GM23338 (cell line): ENCODE data around the gene SOHLH1. TPM values are rescaled to one million over a fixed set of nuclear protein-coding genes. Genes with fewer than 3 reads are reported as not detected.

Experiments used
- ATAC-seq: fragments of 200-7000 bp; cut with Tn5 transposase; 3 replicates; pipeline ENCODE4 v1.9.1; 2020
- DNase-seq: peaks from one replicate; pipeline ENCODE4 v3.0.0-alpha.2; 2015; ENCODE audit warnings: low spot score
- H2AFZ ChIP-seq: fragments of 200-600 bp; sonication (generic); 2 replicates; pipeline ENCODE4 v1.8.0; 2016; ENCODE audit warnings: antibody characterized with exemption, mild to moderate bottlenecking, moderate library complexity
- H3F3A ChIP-seq: fragments of 200-600 bp; sonication (generic); replicated peaks from 2 replicates; pipeline ENCODE4 v1.8.0; 2017; ENCODE audit warnings: antibody characterized with exemption, mixed run types, low read depth
- H3K27ac ChIP-seq: fragments of 200-600 bp; sonication (generic); 2 replicates; pipeline ENCODE4 v1.6.1; 2016; ENCODE audit warnings: low read depth
- H3K27me3 ChIP-seq: fragments of 200-600 bp; sonication (generic); 2 replicates; pipeline ENCODE4 v1.8.0; 2016; ENCODE audit warnings: mild to moderate bottlenecking, mixed run types, moderate library complexity; ENCODE audit not compliant: insufficient read depth
- H3K36me3 ChIP-seq: fragments of 200-600 bp; sonication (generic); 2 replicates; pipeline ENCODE4 v1.8.0; 2016; ENCODE audit warnings: mild to moderate bottlenecking; ENCODE audit not compliant: insufficient read depth
- H3K4me1 ChIP-seq: fragments of 200-600 bp; sonication (generic); 2 replicates; pipeline ENCODE4 v1.8.0; 2016; ENCODE audit warnings: mild to moderate bottlenecking, moderate library complexity; ENCODE audit not compliant: insufficient read depth
- H3K4me2 ChIP-seq: fragments of 200-600 bp; sonication (generic); 2 replicates; pipeline ENCODE4 v1.7.1; 2017; ENCODE audit warnings: mixed run types
- H3K4me3 ChIP-seq: fragments of 200-600 bp; sonication (generic); 2 replicates; pipeline ENCODE4 v1.6.1; 2016; ENCODE audit warnings: mixed run types
- H3K79me2 ChIP-seq: fragments of 200-600 bp; sonication (generic); replicated peaks from 2 replicates; pipeline ENCODE4 v1.8.0; 2017; ENCODE audit warnings: mild to moderate bottlenecking; ENCODE audit not compliant: insufficient read depth
- H3K9me2 ChIP-seq: fragments of 200-600 bp; sonication (generic); 2 replicates; pipeline ENCODE4 v1.8.0; 2017; ENCODE audit not compliant: insufficient read depth
- H4K20me1 ChIP-seq: fragments of 200-600 bp; sonication (generic); replicated peaks from 2 replicates; pipeline ENCODE4 v1.8.0; 2017; ENCODE audit warnings: mild to moderate bottlenecking; ENCODE audit not compliant: insufficient read depth
- H3K27ac Mint-ChIP-seq: 2 replicates; pipeline ENCODE4 v1.8.0; 2020; ENCODE audit warnings: inconsistent platforms, mild to moderate bottlenecking, moderate library complexity, mixed read lengths
- H3K27me3 Mint-ChIP-seq: 3 replicates; pipeline ENCODE4 v1.8.0; 2022; ENCODE audit warnings: low read depth, mild to moderate bottlenecking, moderate library complexity, mixed read lengths, inconsistent platforms; ENCODE audit not compliant: insufficient read depth, poor library complexity
- H3K36me3 Mint-ChIP-seq: 3 replicates; pipeline ENCODE4 v1.8.0; 2021; ENCODE audit warnings: low read depth, mild to moderate bottlenecking, inconsistent platforms, moderate library complexity, mixed read lengths
- H3K4me1 Mint-ChIP-seq: 3 replicates; pipeline ENCODE4 v1.8.0; 2020; ENCODE audit warnings: mild to moderate bottlenecking, inconsistent platforms, mixed read lengths
- H3K4me3 Mint-ChIP-seq: 3 replicates; pipeline ENCODE4 v1.8.0; 2021; ENCODE audit warnings: moderate library complexity, mild to moderate bottlenecking, inconsistent platforms, mixed read lengths
- H3K9me3 Mint-ChIP-seq: 3 replicates; pipeline ENCODE4 v1.8.0; 2020; ENCODE audit warnings: moderate library complexity, mild to moderate bottlenecking, inconsistent platforms, mixed read lengths
- CREB1 ChIP-seq: fragments of 250-450 bp; sonication (Bioruptor Pico); IDR thresholded peaks from 2 replicates; pipeline ENCODE4 v1.5.0; 2020; ENCODE audit warnings: low read depth, mild to moderate bottlenecking, moderate library complexity
- CTCF ChIP-seq, 2 experiments: fragments of 200-600 bp in 1 of 2; sonication (generic) in 1 of 2; conservative IDR thresholded peaks; 2 replicates each; pipeline versions ENCODE4 v1.5.1 to v1.6.1; 2016 to 2017; ENCODE audit warnings: antibody characterized with exemption in 2 of 2, low read depth in 2 of 2, mild to moderate bottlenecking in 2 of 2, moderate library complexity in 1 of 2
- ETS1 ChIP-seq: IDR thresholded peaks from 2 replicates; pipeline ENCODE4 v1.6.1; 2016; ENCODE audit warnings: antibody characterized with exemption
- EZH2 ChIP-seq: fragments of 200-600 bp; sonication (generic); IDR thresholded peaks from one replicate; pipeline ENCODE4 v1.8.0; 2017; ENCODE audit warnings: antibody characterized with exemption, mild to moderate bottlenecking, low read depth; ENCODE audit not compliant: unreplicated experiment
- EZH2phosphoT487 ChIP-seq: fragments of 200-600 bp; sonication (generic); IDR thresholded peaks from one replicate; pipeline ENCODE4 v1.8.1; 2018; ENCODE audit warnings: antibody characterized with exemption; ENCODE audit not compliant: unreplicated experiment
- JUNB ChIP-seq: IDR thresholded peaks from one replicate; pipeline ENCODE4 v1.6.1; 2016; ENCODE audit warnings: antibody characterized with exemption; ENCODE audit not compliant: unreplicated experiment
- NANOG ChIP-seq: IDR thresholded peaks from 2 replicates; pipeline ENCODE4 v1.6.1; 2016; ENCODE audit warnings: antibody characterized with exemption, borderline replicate concordance
- POLR2AphosphoS5 ChIP-seq: IDR thresholded peaks from 2 replicates; pipeline ENCODE4 v1.6.1; 2016; ENCODE audit warnings: antibody characterized with exemption, low read depth
- REST ChIP-seq: IDR thresholded peaks from one replicate; pipeline ENCODE4 v1.6.1; 2018; ENCODE audit warnings: antibody characterized with exemption; ENCODE audit not compliant: unreplicated experiment
- STAT1 ChIP-seq: IDR thresholded peaks from one replicate; pipeline ENCODE4 v1.6.1; 2016; ENCODE audit warnings: antibody characterized with exemption; ENCODE audit not compliant: unreplicated experiment
- ZNF114 ChIP-seq: fragments of 250-450 bp; sonication (Bioruptor Pico); IDR thresholded peaks from 2 replicates; pipeline ENCODE4 v1.5.0; 2020; ENCODE audit warnings: mild to moderate bottlenecking, moderate library complexity
- ZNF331 ChIP-seq: fragments of 250-450 bp; sonication (Bioruptor Pico); IDR thresholded peaks from 2 replicates; pipeline ENCODE4 v1.5.0; 2020; ENCODE audit warnings: low read depth, mild to moderate bottlenecking, moderate library complexity
- ZNF462 ChIP-seq: fragments of 250-450 bp; sonication (Bioruptor Pico); IDR thresholded peaks from 2 replicates; pipeline ENCODE4 v1.5.0; 2020; ENCODE audit warnings: mild to moderate bottlenecking, moderate library complexity
- polyA plus RNA-seq: library from polyadenylated mRNA; unstranded; fragments of >200 nt; fragmentation: Nextera tagmentation; extraction: Ambion mirVana; gene quantifications from 2 replicates; pipeline ENCODE4 v1.2.1, GENCODE V29; 2016
- total RNA-seq: library from RNA; depleted of rRNA; stranded (reverse); fragments of >200 nt; shearing (Covaris generic); gene quantifications from 2 replicates; pipeline ENCODE4 v1.2.3, GENCODE V29; 2014

SOHLH1 gene
- total and polyA plus RNA-seq, 2 experiments from 2014 or later, result 0.21 TPM; not detected in 1

DNA sequence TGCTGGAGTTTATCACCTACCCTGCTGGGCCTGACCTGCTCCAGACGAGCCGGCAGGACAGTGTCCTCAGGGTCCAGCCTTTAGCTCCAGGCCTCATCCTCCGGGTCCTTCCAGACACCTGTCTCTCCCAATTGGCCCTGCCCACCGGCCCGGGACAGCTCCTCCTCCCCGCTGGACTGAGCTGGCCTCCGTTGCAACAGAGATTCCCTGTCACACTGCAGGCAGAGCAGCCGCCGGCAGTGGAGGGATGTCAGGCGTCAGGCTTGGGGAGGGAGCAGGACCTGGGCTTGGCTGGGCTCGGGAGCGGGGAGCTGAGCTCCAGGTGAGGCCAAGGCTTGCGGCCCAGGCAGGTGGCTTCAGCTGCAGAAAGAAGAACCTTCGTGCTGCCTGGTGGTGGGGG lies 4.4 kb upstream of the SOHLH1 start:
- DNase-seq, result peak; percentile 51
- Histone ChIP-seq H4K20me1 (no peaks in the 10 kb centered on the region), H3K36me3 (no peaks in the 10 kb centered on the region), H2AFZ (no peak overlapping the region), H3K4me2 (no peak overlapping the region), H3K4me3 (no peak overlapping the region), H3K9me2 (no peaks in the 10 kb centered on the region), H3F3A (no peaks in the 10 kb centered on the region), H3K79me2 (no peaks in the 10 kb centered on the region), H3K27me3 (0 out of 2 replicates have a peak, but pooled peaks cover 3% of the 10 kb centered on the region), H3K27ac (no peak overlapping the region), H3K4me1 (no peaks in the 10 kb centered on the region)
- Mint-ChIP-seq H3K4me3 (peak overlapping the region; percentile 24; the same call in 2 of the 3 replicates), H3K9me3 (no peaks in the 10 kb centered on the region), H3K36me3 (no peaks in the 10 kb centered on the region), H3K27me3 (peaks cover 18% of the 10 kb centered on the region), H3K27ac (no peak overlapping the region), H3K4me1 (peaks cover 3% of the 10 kb centered on the region; the same call in 2 of the 3 replicates)
- ATAC-seq, result peak; percentile 27
- TF ChIP-seq REST (no peak), ZNF331 (CRISPR knock-in tag) (no peak), CTCF (conservative IDR thresholded peaks at IDR 0.05; ENCODE audit: low read depth in 2 of 2) (no peak), EZH2 (no peak), JUNB (no peak), ZNF462 (no peak), NANOG (no peak), EZH2phosphoT487 (no peak), ZNF114 (no peak), STAT1 (no peak), POLR2AphosphoS5 (no peak), CREB1 (no peak), ETS1 (no peak)
